ENCODE measurements around the gene TECPR2.

GRCh38 chr14:102479107-102479506 lies 116.4 kb downstream of the TECPR2 start:
- no peak for TF ChIP-seq PAX5 (IDR thresholded peaks at IDR 0.05; ENCODE audit: insufficient read depth, low read length, severe bottlenecking)
- no peak for TF ChIP-seq SPI1 (IDR thresholded peaks at IDR 0.05; ENCODE audit: low read depth, low read length)
- no peak for TF ChIP-seq POLR2AphosphoS5 (IDR thresholded peaks at IDR 0.05; ENCODE audit: low read depth, low read length)
